Measurements from ENCODE around the gene FARS2. TPM values are rescaled to one million over a fixed set of nuclear protein-coding genes. Genes with fewer than 3 reads are reported as not detected.

FARS2 gene
- polyA plus RNA-seq, 3 donors = 12.2 to 21.6 (median 17.7) TPM

DNA sequence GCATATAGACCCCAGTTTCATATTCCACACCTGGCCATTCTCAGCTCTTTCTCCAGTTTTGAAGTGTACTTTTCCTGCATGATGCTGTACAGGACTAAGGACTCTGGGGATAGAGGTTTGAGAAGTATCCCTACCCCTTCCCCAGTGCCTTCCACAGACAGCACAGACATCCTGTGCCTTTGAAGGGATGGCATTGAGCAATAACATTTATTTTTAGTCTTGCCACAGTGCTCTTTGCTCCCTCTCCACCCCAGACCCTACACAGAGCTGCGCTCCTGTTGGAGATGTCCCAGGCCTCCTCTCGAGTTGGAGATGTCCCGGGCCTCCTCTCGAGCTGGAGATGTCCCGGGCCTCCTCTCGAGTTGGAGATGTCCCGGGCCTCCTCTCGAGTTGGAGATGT is 275.8 kb downstream of the FARS2 start:
- H3K4me3 ChIP-seq (replicated peaks in 1 of 3; ENCODE audit: low read depth in 2 of 3, low read length in 3 of 3) = no peak overlapping the region
- H4K20me1 ChIP-seq (ENCODE audit: insufficient read depth, low read length) = no peaks in the 10 kb centered on the region
- H3K79me2 ChIP-seq (ENCODE audit: insufficient read depth, low read length) = no peaks in the 10 kb centered on the region
- no peak overlapping the region for H2AFZ ChIP-seq (ENCODE audit: insufficient read depth, low read depth, low read length, poor library complexity, severe bottlenecking)
- TF ChIP-seq, protein P1, sequence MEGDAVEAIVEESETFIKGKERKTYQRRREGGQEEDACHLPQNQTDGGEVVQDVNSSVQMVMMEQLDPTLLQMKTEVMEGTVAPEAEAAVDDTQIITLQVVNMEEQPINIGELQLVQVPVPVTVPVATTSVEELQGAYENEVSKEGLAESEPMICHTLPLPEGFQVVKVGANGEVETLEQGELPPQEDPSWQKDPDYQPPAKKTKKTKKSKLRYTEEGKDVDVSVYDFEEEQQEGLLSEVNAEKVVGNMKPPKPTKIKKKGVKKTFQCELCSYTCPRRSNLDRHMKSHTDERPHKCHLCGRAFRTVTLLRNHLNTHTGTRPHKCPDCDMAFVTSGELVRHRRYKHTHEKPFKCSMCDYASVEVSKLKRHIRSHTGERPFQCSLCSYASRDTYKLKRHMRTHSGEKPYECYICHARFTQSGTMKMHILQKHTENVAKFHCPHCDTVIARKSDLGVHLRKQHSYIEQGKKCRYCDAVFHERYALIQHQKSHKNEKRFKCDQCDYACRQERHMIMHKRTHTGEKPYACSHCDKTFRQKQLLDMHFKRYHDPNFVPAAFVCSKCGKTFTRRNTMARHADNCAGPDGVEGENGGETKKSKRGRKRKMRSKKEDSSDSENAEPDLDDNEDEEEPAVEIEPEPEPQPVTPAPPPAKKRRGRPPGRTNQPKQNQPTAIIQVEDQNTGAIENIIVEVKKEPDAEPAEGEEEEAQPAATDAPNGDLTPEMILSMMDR (IDR thresholded peaks at IDR 0.05) = no peak
- H3K9me3 ChIP-seq (replicated peaks in 1 of 2; ENCODE audit: control insufficient read depth in 1 of 2, insufficient read depth in 1 of 2, low read length in 2 of 2) = no peaks in the 10 kb centered on the region
- H3K9ac ChIP-seq (ENCODE audit: insufficient read depth, low read length, poor library complexity, severe bottlenecking) = no peak overlapping the region
- H3K36me3 Mint-ChIP-seq = peaks cover 3 to 6% of the 10 kb centered on the region in 2 donors
- peaks cover 0 to 5% (median 1%) of the 10 kb centered on the region in 3 donors for H3K27me3 Mint-ChIP-seq (ENCODE audit: low read depth in 3 of 3)
- no peak overlapping the region for H3K4me2 ChIP-seq (replicated peaks; ENCODE audit: extremely low read depth, low read length, poor library complexity, severe bottlenecking)
- 67% methylated on average over 3 of the region's 8 CpGs for whole genome bisulfite sequencing (ENCODE audit: insufficient coverage)
- no peak for DNase-seq
- H3K27ac ChIP-seq (ENCODE audit: low read depth in 1 of 2, low read length in 2 of 2) = no peak overlapping the region
- no peaks in the 10 kb centered on the region for H3K36me3 ChIP-seq (replicated peaks in 1 of 2; ENCODE audit: control insufficient read depth in 1 of 2, insufficient read depth in 2 of 2, low read length in 2 of 2)
- intact Hi-C loops (cut with micrococcal nuclease) = no loop called here
- H3K4me1 Mint-ChIP-seq = peaks cover 8% of the 10 kb centered on the region
- H3K27ac Mint-ChIP-seq = no peak overlapping the region
- H3K27me3 ChIP-seq (ENCODE audit: control insufficient read depth in 2 of 2, insufficient read depth in 2 of 2, low read length in 2 of 2) = no peaks in the 10 kb centered on the region
- peaks cover 0 to 5% (median 2%) of the 10 kb centered on the region in 7 donors for H3K9me3 Mint-ChIP-seq
- no peak overlapping the region for H3K4me3 Mint-ChIP-seq
- H3K4me1 ChIP-seq (ENCODE audit: control insufficient read depth in 1 of 2, insufficient read depth in 2 of 2, low read length in 2 of 2) = peaks cover 0 to 3% of the 10 kb centered on the region in 2 donors

DNA sequence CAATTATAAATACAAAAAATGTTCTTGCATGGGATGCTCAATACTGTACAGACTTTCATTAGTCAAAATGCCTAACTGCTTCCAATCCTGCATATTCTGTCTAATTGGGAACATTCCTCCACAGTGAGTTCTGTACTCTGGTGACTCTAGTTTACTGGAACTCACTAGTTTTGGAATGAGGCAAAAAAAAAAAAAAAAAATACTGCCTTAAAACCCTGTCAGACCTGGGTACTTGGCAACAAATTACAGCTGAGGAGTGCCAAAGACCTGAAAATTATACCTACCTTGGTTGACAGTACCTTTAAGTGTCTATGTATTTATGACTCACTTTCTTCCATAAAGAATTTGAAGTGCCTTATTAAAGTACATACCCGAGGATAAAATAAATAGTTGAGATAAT is 276.7 kb downstream of the FARS2 start:
- Histone ChIP-seq H3K9me3 (replicated peaks in 1 of 2; ENCODE audit: control insufficient read depth in 1 of 2, insufficient read depth in 1 of 2, low read length in 2 of 2) (no peaks in the 10 kb centered on the region), H3K79me2 (ENCODE audit: insufficient read depth, low read length) (no peaks in the 10 kb centered on the region), H4K20me1 (ENCODE audit: insufficient read depth, low read length) (no peaks in the 10 kb centered on the region), H3K4me2 (replicated peaks; ENCODE audit: extremely low read depth, low read length, poor library complexity, severe bottlenecking) (no peak overlapping the region), H3K36me3 (replicated peaks in 1 of 2; ENCODE audit: control insufficient read depth in 1 of 2, insufficient read depth in 2 of 2, low read length in 2 of 2) (no peaks in the 10 kb centered on the region), H3K4me1 (ENCODE audit: control insufficient read depth in 1 of 2, insufficient read depth in 2 of 2, low read length in 2 of 2) (no peaks in the 10 kb centered on the region), H2AFZ (ENCODE audit: insufficient read depth, low read depth, low read length, poor library complexity, severe bottlenecking) (no peak overlapping the region), H3K27ac (ENCODE audit: low read depth in 1 of 2, low read length in 2 of 2) (no peak overlapping the region), H3K27me3 (ENCODE audit: control insufficient read depth in 2 of 2, insufficient read depth in 2 of 2, low read length in 2 of 2) (no peaks in the 10 kb centered on the region), H3K4me3 (replicated peaks in 1 of 3; ENCODE audit: low read depth in 2 of 3, low read length in 3 of 3) (no peak overlapping the region), H3K9ac (ENCODE audit: insufficient read depth, low read length, poor library complexity, severe bottlenecking) (no peak overlapping the region)
- intact Hi-C loops (cut with micrococcal nuclease) = no loop called here
- peaks cover 4% of the 10 kb centered on the region for H3K4me1 Mint-ChIP-seq
- H3K4me3 Mint-ChIP-seq = no peak overlapping the region
- peaks cover 0 to 5% (median 1%) of the 10 kb centered on the region in 3 donors for H3K27me3 Mint-ChIP-seq (ENCODE audit: low read depth in 3 of 3)
- no peak for DNase-seq
- H3K27ac Mint-ChIP-seq = no peak overlapping the region
- peaks cover 0 to 5% (median 2%) of the 10 kb centered on the region in 7 donors for H3K9me3 Mint-ChIP-seq
- TF ChIP-seq, protein P1 (IDR thresholded peaks at IDR 0.05) = no peak
- peaks cover 3 to 6% of the 10 kb centered on the region in 2 donors for H3K36me3 Mint-ChIP-seq
- WGBS (ENCODE audit: insufficient coverage) = no CpG with 5 or more reads among the region's 1 CpG

Data from CD14-positive monocyte (primary cell).